ENCODE results near the gene CNOT10.
"Not testable (repeated sequence)": the region's sequence is repeated elsewhere in the genome, so short reads cannot be mapped to it uniquely, and the experiment has no call there.

The CNOT10 gene

GRCh38 chr3:32664630-32665075 lies 20.3 kb upstream of the CNOT10 start:
- not testable (repeated sequence) for DNase-seq, H3K27ac ChIP-seq, H3K27me3 ChIP-seq, H3K9me3 ChIP-seq, H3K36me3 ChIP-seq, H3K4me3 ChIP-seq, H3K4me1 ChIP-seq
- intact Hi-C loops (cut with DNase I; ENCODE audit: low total_unique reads) = loop anchor here (5.0 to 10.0 kb wide), 2 partner anchors 157 to 300 kb away; no protein-coding TSS in a partner anchor
- TF ChIP-seq, protein P1, sequence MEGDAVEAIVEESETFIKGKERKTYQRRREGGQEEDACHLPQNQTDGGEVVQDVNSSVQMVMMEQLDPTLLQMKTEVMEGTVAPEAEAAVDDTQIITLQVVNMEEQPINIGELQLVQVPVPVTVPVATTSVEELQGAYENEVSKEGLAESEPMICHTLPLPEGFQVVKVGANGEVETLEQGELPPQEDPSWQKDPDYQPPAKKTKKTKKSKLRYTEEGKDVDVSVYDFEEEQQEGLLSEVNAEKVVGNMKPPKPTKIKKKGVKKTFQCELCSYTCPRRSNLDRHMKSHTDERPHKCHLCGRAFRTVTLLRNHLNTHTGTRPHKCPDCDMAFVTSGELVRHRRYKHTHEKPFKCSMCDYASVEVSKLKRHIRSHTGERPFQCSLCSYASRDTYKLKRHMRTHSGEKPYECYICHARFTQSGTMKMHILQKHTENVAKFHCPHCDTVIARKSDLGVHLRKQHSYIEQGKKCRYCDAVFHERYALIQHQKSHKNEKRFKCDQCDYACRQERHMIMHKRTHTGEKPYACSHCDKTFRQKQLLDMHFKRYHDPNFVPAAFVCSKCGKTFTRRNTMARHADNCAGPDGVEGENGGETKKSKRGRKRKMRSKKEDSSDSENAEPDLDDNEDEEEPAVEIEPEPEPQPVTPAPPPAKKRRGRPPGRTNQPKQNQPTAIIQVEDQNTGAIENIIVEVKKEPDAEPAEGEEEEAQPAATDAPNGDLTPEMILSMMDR (IDR thresholded peaks at IDR 0.05) = peak; percentile 52 to 56

DNA sequence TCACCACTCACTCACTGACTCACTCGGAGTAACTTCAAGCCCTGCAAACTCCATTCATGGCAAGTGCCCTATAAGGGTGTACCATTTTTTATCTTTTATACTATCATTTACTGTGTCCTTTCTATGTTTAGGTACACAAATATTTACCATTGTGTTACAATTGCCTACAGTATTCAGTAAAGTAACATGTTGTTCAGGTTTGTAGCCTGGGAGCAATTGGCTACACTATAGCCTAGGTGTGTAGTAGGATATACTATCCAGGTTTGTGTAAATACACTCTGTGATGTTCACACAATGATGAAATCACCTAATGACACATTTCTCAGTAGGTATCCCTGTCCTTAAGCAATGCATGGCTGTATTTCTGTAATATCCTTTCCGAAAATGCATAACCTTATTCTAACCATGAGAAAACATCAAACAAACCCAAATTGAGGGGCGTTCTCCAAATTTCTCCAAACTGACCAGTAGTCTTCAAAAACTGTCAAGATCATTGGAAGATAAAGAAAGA lies 17.9 kb upstream of the CNOT10 start:
- TF ChIP-seq, protein P1 (IDR thresholded peaks at IDR 0.05) = no peak
- H3K36me3 ChIP-seq = no peaks in the 10 kb centered on the region
- no peak overlapping the region for H3K4me3 ChIP-seq
- H3K27me3 ChIP-seq = peaks cover 0 to 5% of the 10 kb centered on the region in 2 donors
- H3K9me3 ChIP-seq = no peaks in the 10 kb centered on the region
- DNase-seq = no peak
- no peak overlapping the region for H3K27ac ChIP-seq
- intact Hi-C loops (cut with DNase I; ENCODE audit: low total_unique reads) = loop anchor here (5.0 to 10.0 kb wide), 2 partner anchors 160 to 302 kb away; no protein-coding TSS in a partner anchor
- no peaks in the 10 kb centered on the region for H3K4me1 ChIP-seq

GRCh38 chr3:32669226-32669625 lies 15.8 kb upstream of the CNOT10 start:
- H3K27ac ChIP-seq, H3K4me1 ChIP-seq, DNase-seq, H3K4me3 ChIP-seq, H3K27me3 ChIP-seq, H3K9me3 ChIP-seq, H3K36me3 ChIP-seq: not testable (repeated sequence)
- intact Hi-C loops (cut with DNase I; ENCODE audit: low total_unique reads) = loop anchor here (5.0 to 10.0 kb wide), 2 partner anchors 162 to 304 kb away; no protein-coding TSS in a partner anchor

DNA sequence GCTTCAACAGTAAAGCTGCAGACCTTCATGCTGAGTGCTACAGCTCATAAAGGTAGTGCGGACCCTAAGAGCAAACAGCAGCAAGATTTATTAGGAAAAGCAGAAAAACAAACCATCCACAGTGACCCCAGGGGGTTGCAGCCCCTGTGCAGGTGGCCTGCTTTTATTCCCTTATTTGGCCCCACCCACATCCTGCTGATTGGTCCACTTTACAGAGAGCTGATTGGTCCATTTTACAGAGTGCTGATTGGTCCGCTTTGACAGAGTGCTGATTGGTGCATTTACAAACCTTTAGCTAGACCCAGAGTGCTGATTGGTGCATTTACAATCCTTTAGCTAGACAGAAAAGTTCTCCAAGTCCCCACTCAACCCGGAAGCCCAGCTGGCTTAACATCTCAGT lies 11.3 kb upstream of the CNOT10 start:
- H3K27ac ChIP-seq; H3K4me3 ChIP-seq; DNase-seq; H3K27me3 ChIP-seq; H3K36me3 ChIP-seq; intact Hi-C loops (cut with DNase I; ENCODE audit: low total_unique reads); H3K9me3 ChIP-seq; H3K4me1 ChIP-seq: not testable (repeated sequence)

- no peak for DNase-seq
- H3K9me3 ChIP-seq = no peaks in the 10 kb centered on the region
- no peak overlapping the region for H3K27ac ChIP-seq
- no peaks in the 10 kb centered on the region for H3K36me3 ChIP-seq
- H3K4me3 ChIP-seq = no peak overlapping the region
- TF ChIP-seq, protein P1 (IDR thresholded peaks at IDR 0.05) = no peak
- no peaks in the 10 kb centered on the region for H3K4me1 ChIP-seq
- no peaks in the 10 kb centered on the region for H3K27me3 ChIP-seq
- intact Hi-C loops (cut with DNase I; ENCODE audit: low total_unique reads) = no loop called here
Measured at GRCh38 chr3:32675164-32675563, 9.8 kb upstream of the CNOT10 start.

GRCh38 chr3:32675650-32676049 lies 9.3 kb upstream of the CNOT10 start:
- H3K27ac ChIP-seq = no peak overlapping the region
- H3K4me3 ChIP-seq = no peak overlapping the region
- H3K9me3 ChIP-seq = no peaks in the 10 kb centered on the region
- TF ChIP-seq, protein P1 (IDR thresholded peaks at IDR 0.05) = no peak
- no peaks in the 10 kb centered on the region for H3K27me3 ChIP-seq
- H3K36me3 ChIP-seq = no peaks in the 10 kb centered on the region
- intact Hi-C loops (cut with DNase I; ENCODE audit: low total_unique reads) = no loop called here
- DNase-seq = no peak
- H3K4me1 ChIP-seq = no peaks in the 10 kb centered on the region

GRCh38 chr3:32681811-32682210 lies 3.2 kb upstream of the CNOT10 start:
- no peaks in the 10 kb centered on the region for H3K27me3 ChIP-seq
- H3K4me1 ChIP-seq = peaks cover 0 to 18% (median 11%) of the 10 kb centered on the region in 4 donors
- no peaks in the 10 kb centered on the region for H3K9me3 ChIP-seq
- H3K36me3 ChIP-seq = no peaks in the 10 kb centered on the region
- DNase-seq = no peak
- TF ChIP-seq, protein P1 (IDR thresholded peaks at IDR 0.05) = no peak
- no peak overlapping the region for H3K4me3 ChIP-seq
- H3K27ac ChIP-seq = no peak overlapping the region
- intact Hi-C loops (cut with DNase I; ENCODE audit: low total_unique reads) = loop anchor here (10.0 kb wide), 1 partner anchor 107 kb away; the partner anchor contains the start of gene DYNC1LI1
